BJ (cell line): Measurements from ENCODE around the gene DPH5. TPM values are rescaled to one million over a fixed set of nuclear protein-coding genes. Genes with fewer than 3 reads are reported as not detected.

Experiments
- CTCF ChIA-PET: fragments of 350-600 bp; formaldehyde crosslinking; extraction: SDS; loops from one replicate; lab custom pipeline; 2021; ENCODE audit warnings: antibody characterized with exemption, inconsistent platforms; lab: Yijun Ruan, JAX
- POLR2A ChIA-PET: fragments of 300-600 bp; sonication (Branson Sonifier 250); formaldehyde crosslinking; extraction: SDS; loops from one replicate; lab custom pipeline; 2021; ENCODE audit warnings: antibody characterized with exemption; lab: Charles Lee
- DNase-seq: peaks from one replicate; pipeline ENCODE4 v3.0.0-alpha.2; 2011; ENCODE audit warnings: low read depth
- H3K27me3 ChIP-seq: 2 replicates; pipeline ENCODE4 v1.6.0; 2011; ENCODE audit warnings: low read length; ENCODE audit not compliant: control insufficient read depth, insufficient read depth
- H3K36me3 ChIP-seq: 2 replicates; pipeline ENCODE4 v1.5.1; 2011; ENCODE audit warnings: low read length; ENCODE audit not compliant: control insufficient read depth, insufficient read depth
- H3K4me3 ChIP-seq: 2 replicates; pipeline ENCODE4 v1.5.1; 2011; ENCODE audit warnings: low read depth, mild to moderate bottlenecking, control low read depth, low read length
- polyA plus RNA-seq: library from polyadenylated mRNA; depleted of rRNA; stranded (reverse); fragments of >200 nt; gene quantifications from 2 replicates; pipeline ENCODE4 v1.2.3, GENCODE V29; 2011
- TF ChIP-seq, protein P1 (sequence below): IDR thresholded peaks from 2 replicates; pipeline ENCODE4 v1.5.1; 2011; ENCODE audit warnings: low read depth, mild to moderate bottlenecking, control low read depth, inconsistent platforms, low read length, moderate library complexity; ENCODE audit not compliant: insufficient read depth

DPH5 gene
- polyA plus RNA-seq, 1 experiment, result 31.8 TPM

DNA sequence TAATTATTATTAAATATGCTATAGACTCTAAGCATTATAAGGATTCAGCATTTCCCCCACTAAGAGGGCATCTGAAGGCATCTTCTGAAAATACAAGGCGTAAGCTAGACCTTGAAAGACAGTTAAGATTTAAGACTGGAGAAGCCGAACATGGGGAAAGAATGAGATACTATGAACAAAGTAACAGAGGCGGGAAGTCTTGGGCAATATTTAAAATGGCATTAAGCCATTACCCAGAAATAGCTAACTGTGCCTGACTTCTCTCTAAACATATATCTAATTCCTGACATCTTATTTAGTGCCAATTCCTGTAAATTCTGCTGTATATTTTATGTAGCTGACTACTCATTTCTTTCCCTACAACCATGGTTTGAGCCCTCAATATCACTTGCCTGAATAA lies 20.9 kb downstream of the DPH5 start:
- TF ChIP-seq, protein P1, sequence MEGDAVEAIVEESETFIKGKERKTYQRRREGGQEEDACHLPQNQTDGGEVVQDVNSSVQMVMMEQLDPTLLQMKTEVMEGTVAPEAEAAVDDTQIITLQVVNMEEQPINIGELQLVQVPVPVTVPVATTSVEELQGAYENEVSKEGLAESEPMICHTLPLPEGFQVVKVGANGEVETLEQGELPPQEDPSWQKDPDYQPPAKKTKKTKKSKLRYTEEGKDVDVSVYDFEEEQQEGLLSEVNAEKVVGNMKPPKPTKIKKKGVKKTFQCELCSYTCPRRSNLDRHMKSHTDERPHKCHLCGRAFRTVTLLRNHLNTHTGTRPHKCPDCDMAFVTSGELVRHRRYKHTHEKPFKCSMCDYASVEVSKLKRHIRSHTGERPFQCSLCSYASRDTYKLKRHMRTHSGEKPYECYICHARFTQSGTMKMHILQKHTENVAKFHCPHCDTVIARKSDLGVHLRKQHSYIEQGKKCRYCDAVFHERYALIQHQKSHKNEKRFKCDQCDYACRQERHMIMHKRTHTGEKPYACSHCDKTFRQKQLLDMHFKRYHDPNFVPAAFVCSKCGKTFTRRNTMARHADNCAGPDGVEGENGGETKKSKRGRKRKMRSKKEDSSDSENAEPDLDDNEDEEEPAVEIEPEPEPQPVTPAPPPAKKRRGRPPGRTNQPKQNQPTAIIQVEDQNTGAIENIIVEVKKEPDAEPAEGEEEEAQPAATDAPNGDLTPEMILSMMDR, result no peak
- no peak for DNase-seq
- CTCF ChIA-PET, result no interaction called here
- H3K36me3 ChIP-seq, result no peaks in the 10 kb centered on the region; the same call in 1 of the 2 replicates
- POLR2A ChIA-PET, result no interaction called here
- H3K27me3 ChIP-seq, result no peaks in the 10 kb centered on the region
- H3K4me3 ChIP-seq, result no peak overlapping the region

DNA sequence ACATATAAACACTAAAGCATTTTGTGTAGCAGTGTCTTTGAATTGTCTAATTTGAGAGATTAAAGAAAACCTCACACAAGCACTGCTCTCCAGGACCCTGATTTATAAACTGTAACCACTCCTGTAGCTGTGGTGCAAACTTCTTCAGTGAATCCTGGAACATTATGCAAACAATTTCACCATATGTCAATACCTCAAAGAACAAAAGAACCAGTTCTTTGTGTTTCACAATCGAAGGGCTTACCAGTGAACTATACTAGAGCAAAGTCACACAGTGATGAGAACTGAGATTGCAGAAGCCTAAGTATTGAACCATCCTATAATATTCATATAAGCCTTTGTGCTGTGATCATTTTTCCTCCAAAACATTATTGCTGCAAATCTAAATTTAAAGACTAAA lies 21.5 kb downstream of the DPH5 start:
- CTCF ChIA-PET, result no interaction called here

DNA sequence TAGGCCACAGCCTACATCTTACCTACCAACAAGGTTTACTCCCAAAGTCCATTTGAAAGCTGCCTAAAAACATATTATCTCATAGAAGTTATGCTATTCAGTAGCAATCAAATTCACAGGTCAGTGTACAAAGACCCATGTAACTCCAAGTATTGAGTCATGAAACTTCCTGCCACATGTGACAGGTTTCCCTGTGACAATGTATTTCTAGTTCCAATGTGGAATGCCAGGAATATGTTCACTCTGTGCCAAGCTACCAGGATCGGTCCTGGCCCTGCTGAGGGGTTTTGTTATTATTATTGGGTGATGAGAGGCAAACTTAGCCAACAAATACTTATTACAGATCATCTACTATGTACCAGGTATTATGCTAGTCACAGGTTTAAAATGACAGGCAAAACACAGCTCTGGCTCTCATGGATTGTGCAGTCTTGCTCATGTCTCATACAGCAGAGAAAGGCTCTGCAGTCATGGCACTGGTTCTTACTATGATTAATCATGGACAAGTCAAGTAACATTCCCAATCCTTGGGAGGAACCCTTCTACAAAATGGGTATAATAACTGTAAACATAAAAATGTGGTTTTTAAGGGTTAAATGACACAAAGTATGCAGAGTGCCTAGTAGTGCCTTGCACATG lies 22.5 kb downstream of the DPH5 start:
- DNase-seq, result no peak
- no peaks in the 10 kb centered on the region for H3K27me3 ChIP-seq
- ChIA-PET CTCF (no interaction called here), POLR2A (no interaction called here)
- no peak overlapping the region for H3K4me3 ChIP-seq
- TF ChIP-seq, protein P1, result no peak
- no peaks in the 10 kb centered on the region; the same call in 1 of the 2 replicates for H3K36me3 ChIP-seq

More for the DNA sequence above, 21.5 kb downstream of the DPH5 start:
- TF ChIP-seq, protein P1, result no peak
- Histone ChIP-seq H3K4me3 (no peak overlapping the region), H3K27me3 (no peaks in the 10 kb centered on the region), H3K36me3 (no peaks in the 10 kb centered on the region; the same call in 1 of the 2 replicates)
- no peak for DNase-seq
- POLR2A ChIA-PET, result no interaction called here

DNA sequence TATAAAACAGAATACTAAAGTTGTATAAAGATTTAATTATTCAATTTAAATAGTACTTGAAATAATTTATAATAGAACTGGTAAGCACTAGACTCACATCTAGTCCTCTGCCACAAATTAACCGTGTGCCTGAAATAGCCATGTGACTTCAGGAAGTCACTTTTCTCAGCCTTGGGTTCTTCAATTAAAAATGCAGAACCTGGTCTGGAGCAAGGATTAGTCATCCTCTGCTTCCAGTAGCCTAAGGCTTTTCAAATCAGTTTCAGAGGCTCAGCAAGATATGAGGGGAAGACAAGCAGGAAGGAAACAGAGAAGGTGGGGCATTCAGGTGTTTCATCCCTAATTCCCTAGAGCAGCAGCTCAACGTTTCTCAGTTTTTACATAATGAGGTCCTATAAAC lies 23.0 kb downstream of the DPH5 start:
- POLR2A ChIA-PET, result no interaction called here
- no peak overlapping the region for H3K4me3 ChIP-seq
- DNase-seq, result no peak
- no peaks in the 10 kb centered on the region; the same call in 1 of the 2 replicates for H3K36me3 ChIP-seq
- TF ChIP-seq, protein P1, result no peak
- H3K27me3 ChIP-seq, result no peaks in the 10 kb centered on the region
- CTCF ChIA-PET, result no interaction called here

DNA sequence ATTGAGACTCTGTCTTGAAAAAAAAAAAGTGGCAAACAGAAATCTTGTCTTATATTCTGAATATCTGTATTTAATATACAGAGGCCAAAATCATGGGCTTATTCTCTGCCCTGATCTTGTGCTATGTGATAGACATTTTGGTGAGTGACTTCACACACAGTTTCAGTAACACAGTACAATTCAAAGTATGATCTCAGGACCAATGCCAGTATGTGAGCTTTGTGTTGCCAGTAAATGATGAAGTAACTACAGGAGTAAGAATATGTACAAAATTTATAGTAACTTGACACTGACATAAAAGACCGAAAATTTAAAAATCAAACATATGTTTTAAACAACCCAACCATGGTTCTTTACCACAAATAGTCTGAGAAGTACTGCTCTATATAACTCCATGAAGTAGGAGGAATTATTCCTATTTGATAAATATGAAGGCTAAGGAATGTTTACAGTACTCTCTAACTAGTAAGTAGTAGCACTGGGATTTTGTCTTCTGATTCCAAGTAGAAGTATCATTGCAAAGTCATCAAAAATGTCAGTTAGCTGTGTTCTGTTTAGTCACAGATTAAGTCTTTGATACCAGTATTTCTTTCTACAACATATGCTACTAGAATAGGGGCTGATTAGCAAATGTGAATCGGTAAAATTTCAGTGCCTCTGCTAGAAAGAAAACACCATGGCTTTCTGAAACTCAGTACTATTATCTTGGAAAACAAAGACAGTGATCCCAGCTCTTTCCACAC lies 25.3 kb downstream of the DPH5 start:
- ChIA-PET POLR2A (no interaction called here), CTCF (interaction anchor here (2.4 kb wide), 1 partner anchor 239 kb away, joined by 6 read pairs; no protein-coding TSS in a partner anchor)
- no peak for DNase-seq
- Histone ChIP-seq H3K36me3 (no peaks in the 10 kb centered on the region; the same call in 1 of the 2 replicates), H3K27me3 (no peaks in the 10 kb centered on the region), H3K4me3 (no peak overlapping the region)
- TF ChIP-seq, protein P1, result no peak
